HFF-Myc (cell line): ENCODE data around the gene SLC2A8.

Source experiments
- DNase-seq: peaks from one replicate; pipeline ENCODE4 v3.0.0-alpha.2; 2011; ENCODE audit warnings: low read depth; ENCODE audit errors: extremely low read depth
- H3K4me3 ChIP-seq: replicated peaks from 2 replicates; pipeline ENCODE4 v1.5.1; 2011; ENCODE audit warnings: low read depth, mild to moderate bottlenecking, control low read depth, low read length
- TF ChIP-seq, protein P1 (sequence below): IDR thresholded peaks from 2 replicates; pipeline ENCODE4 v1.5.1; 2012; ENCODE audit warnings: mild to moderate bottlenecking, low read depth, low read length, control low read depth; ENCODE audit errors: missing control alignments

The SLC2A8 gene

DNA sequence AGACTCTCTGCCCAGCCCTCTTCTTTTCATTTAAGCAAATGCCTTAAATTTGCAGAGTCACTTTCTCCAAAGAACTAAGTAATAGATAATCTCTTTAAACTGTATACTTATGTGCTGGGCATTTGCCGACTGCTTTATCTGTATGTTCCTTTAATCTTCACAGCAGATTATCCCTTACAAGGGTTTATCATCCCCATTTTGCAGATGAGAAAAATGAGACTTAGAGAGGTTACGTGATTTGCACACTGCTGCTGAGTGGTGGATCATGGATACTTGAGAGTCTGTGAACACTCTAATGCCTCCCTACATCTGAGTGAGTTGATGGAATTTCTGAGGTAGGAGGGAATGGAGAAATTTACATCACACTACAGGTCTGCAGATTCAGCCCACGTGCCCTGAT, 31.4 kb downstream of the SLC2A8 start:
- no peak overlapping the region for H3K4me3 ChIP-seq
- TF ChIP-seq, protein P1, sequence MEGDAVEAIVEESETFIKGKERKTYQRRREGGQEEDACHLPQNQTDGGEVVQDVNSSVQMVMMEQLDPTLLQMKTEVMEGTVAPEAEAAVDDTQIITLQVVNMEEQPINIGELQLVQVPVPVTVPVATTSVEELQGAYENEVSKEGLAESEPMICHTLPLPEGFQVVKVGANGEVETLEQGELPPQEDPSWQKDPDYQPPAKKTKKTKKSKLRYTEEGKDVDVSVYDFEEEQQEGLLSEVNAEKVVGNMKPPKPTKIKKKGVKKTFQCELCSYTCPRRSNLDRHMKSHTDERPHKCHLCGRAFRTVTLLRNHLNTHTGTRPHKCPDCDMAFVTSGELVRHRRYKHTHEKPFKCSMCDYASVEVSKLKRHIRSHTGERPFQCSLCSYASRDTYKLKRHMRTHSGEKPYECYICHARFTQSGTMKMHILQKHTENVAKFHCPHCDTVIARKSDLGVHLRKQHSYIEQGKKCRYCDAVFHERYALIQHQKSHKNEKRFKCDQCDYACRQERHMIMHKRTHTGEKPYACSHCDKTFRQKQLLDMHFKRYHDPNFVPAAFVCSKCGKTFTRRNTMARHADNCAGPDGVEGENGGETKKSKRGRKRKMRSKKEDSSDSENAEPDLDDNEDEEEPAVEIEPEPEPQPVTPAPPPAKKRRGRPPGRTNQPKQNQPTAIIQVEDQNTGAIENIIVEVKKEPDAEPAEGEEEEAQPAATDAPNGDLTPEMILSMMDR, result no peak
- no peak for DNase-seq

DNA sequence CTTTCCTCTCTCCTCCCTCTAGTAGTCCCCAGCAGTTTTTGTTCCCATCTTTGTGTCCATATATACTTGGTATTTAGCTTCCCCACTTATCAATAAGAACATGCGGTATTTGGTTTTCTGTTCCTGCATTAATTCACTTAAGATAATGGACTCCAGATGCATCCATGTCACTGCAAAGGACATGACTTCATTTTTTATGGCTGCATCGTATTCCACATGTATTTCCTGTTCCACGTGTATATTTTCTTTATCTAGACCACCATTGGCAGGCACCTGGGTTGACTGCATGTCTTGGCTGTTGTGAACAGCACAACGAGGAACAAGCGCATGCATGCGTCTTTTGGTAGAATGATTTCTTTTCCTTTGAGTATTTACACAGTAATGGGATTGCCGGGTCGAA, 33.4 kb downstream of the SLC2A8 start:
- TF ChIP-seq, protein P1, result no peak
- no peak for DNase-seq
- no peak overlapping the region for H3K4me3 ChIP-seq

DNA sequence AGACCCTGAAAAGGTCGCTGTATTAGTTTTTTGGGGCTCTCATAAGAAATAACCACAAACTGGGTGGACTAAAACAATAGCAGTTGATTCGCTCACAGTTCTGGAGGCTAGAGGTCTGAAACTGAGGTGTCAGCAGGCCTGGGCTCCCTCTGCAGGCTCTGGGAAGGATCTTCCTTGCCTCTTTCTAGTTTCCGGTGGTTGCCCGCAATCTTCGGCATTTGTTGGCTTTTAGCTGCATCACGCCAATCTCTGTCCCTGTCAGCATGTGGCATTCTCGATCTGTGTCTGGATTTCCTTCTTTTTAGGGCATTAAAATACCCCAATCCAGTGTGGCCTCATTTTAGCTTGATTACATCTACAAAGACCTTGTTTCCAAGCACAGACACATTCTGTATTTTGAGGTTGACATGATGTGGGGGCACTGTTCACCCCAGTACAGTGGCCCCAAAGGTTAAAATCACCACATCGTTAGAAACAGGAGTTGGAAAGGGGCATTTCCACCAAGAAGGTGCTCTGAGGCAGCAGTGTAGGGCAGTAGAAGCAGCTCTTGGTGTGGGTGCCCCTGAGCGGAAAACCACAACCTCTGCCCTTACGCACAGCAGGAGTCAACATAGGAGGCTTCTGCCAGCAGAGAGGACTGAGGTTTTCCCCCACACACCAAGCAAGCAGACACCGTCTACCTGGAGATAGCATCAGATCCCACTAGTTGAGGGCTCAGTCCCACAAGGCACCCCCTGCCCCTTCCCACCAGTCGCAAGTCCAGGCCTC, 40.7 kb downstream of the SLC2A8 start:
- TF ChIP-seq, protein P1, result no peak

DNA sequence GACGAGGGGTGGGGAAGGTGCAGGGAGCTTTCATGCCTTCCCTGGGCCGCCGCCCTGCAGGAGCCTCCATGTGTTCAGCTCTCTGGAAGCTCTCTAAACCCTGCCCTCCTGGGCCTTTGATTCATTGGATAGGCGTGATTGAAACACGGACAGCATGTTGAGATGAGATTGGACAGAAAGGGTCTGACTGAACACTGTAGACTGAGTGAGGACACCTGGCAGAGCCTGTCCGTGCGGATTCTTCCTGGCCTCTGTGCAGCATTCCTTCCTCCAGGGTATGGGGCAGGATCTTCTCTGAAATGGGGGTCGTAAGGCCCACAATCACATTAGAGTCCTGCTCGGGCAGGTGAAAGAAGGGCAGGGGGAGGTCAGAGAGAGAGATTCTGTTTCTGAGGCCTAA, 41.4 kb downstream of the SLC2A8 start:
- TF ChIP-seq, protein P1, result no peak
- H3K4me3 ChIP-seq, result no peak overlapping the region
- no peak for DNase-seq

More for the DNA sequence above, 40.7 kb downstream of the SLC2A8 start:
- H3K4me3 ChIP-seq, result no peak overlapping the region
- DNase-seq, result no peak

DNA sequence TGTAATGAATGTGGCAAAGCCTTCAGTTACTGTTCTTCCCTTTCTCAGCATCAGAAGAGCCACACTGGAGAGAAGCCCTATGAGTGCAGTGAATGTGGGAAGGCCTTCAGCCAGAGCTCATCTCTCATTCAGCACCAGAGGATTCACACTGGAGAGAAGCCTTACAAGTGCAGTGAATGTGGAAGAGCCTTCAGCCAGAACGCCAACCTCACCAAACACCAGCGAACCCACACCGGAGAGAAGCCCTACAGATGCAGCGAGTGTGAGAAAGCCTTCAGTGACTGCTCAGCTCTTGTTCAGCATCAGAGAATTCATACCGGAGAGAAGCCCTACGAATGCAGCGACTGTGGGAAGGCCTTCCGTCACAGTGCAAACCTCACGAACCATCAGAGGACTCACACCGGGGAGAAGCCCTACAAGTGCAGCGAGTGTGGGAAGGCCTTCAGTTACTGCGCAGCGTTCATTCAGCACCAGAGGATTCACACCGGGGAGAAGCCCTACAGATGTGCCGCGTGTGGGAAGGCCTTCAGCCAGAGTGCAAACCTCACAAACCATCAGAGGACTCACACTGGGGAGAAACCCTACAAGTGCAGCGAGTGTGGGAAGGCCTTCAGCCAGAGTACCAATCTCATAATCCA, 47.4 kb downstream of the SLC2A8 start:
- TF ChIP-seq, protein P1, result no peak
- DNase-seq, result no peak
- H3K4me3 ChIP-seq, result no peak overlapping the region

DNA sequence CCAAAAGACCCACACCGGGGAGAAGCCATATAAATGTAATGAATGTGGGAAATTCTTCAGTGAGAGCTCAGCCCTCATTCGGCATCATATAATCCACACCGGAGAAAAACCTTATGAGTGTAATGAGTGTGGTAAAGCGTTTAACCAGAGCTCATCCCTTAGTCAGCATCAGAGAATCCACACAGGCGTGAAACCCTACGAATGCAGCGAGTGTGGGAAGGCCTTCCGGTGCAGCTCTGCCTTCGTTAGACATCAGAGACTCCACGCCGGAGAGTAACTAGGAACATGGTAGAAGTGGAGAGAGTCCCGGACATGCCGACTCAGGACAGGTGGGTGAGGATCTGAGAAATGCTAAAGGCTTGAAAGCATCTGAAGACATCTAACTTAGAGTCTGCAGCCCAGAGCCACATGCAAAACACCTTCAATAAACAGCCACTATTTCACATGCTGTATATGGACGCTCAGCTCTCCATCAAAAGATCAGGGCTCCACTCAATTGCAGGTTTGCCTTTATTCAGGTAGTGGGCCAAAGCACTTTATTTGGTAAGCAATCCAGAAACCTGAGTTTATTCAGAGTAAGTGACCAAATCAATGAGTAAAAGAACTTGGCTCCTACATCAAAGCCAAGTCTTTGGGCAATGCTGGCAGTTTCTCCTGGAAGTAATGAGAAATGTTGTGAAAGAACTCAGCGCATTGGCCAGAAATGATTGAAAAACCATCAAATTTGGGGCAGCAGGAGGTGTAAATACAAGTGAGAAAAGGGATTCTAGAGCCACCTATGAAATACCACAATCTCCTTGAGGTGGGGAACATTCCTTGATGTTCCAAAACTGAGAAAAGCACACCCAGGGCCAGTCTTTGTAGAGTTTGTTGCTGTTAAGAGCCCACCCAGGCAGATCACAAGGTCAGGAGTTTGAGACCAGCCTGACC, 48.2 kb downstream of the SLC2A8 start:
- no peak for DNase-seq
- TF ChIP-seq, protein P1, result no peak
- H3K4me3 ChIP-seq, result no peak overlapping the region
